Adrenal gland (tissue), 5 donors: ENCODE results near the gene NCKAP5.

Experiments used
- CTCF ChIP-seq, 6 experiments: fragments of 450-650 bp in 4 of 6; fragments of 200-600 bp in 2 of 6; sonication (generic) in 1 of 6; IDR thresholded peaks; 1 replicate in 5 of 6; 2 replicates in 1 of 6; pipeline versions ENCODE4 v1.5.1 to v1.8.0; 2016 to 2021; ENCODE audit warnings: antibody characterized with exemption in 6 of 6, mild to moderate bottlenecking in 2 of 6, moderate library complexity in 1 of 6
- POLR2A ChIP-seq, 2 donors: fragments of 450-650 bp; IDR thresholded peaks; one replicate each; pipeline ENCODE4 v1.6.1; 2017; ENCODE audit warnings: antibody characterized with exemption in 2 of 2, mild to moderate bottlenecking in 2 of 2, moderate library complexity in 1 of 2
- donor health status: DM: no; HTN: no; CAD: no.

- TF ChIP-seq CTCF (IDR thresholded peaks at IDR 0.05): no peak
- TF ChIP-seq POLR2A (IDR thresholded peaks at IDR 0.05): no peak
Measured at GRCh38 chr2:133271105-133271504, 297.2 kb downstream of the NCKAP5 start.
